Activated gamma-delta T cell treated with Interleukin-2 at 50 U/mL for 16 hours (primary cell): ENCODE measurements around the gene HTR3D.
A peak's percentile ranks its signal among the peaks of the same experiment; 100 is the strongest.
"Not testable (repeated sequence)": the region's sequence is repeated elsewhere in the genome, so short reads cannot be mapped to it uniquely, and the experiment has no call there.

Source experiments
- DNase-seq: peaks from one replicate; pipeline ENCODE4 v3.0.0-alpha.2; 2020

Gene HTR3D

DNA sequence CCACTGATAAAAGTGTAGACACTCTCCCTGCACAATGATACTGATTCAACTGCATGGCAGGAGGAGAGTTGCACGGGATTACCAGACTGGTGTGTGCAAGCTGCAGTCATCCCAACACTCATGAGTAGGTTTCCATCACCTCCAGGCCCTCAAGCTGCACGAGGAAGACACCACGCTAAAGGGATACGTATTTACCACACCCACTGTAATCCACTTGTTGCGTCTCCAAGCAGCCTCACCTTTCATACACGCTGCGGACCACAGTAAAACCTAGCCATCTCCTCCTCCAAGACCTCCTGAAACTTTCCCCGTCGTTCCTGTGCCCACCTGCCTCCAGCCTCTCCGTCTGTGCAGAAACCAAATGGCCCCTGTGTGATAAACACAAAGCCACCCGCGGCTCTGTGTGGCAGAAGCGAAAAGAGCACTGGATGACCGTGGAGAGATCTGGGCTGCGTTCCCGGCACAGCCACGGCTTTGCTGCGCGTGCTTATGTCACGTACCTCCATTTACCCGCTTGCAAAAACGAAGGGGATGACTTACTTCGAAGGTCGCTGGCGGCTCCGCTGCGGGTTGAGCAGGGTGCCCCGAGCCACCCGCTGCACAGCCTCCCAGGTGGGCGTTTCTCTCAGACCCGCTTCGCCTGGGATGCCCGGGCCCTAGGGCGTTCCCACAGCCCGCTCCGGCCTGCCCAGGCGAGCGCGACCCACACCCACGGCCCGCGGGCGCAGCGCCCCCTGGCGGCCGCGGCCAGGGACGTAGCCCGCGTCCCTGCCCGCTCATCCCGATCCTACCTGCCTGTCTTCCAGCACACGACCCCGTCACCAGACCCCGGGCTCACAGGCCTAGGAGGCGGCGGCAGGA is 14.5 kb upstream of the HTR3D start:
- DNase-seq: peak; percentile 32

GRCh38 chr3:184017672-184018423 is 13.7 kb upstream of the HTR3D start, which contains the start of gene ABCC5:
TSS of gene ABCC5 (minus strand) at chr3:184017884. CDS start at chr3:184014392, 3,492 bp downstream.
- DNase-seq: peak; percentile 75

DNA sequence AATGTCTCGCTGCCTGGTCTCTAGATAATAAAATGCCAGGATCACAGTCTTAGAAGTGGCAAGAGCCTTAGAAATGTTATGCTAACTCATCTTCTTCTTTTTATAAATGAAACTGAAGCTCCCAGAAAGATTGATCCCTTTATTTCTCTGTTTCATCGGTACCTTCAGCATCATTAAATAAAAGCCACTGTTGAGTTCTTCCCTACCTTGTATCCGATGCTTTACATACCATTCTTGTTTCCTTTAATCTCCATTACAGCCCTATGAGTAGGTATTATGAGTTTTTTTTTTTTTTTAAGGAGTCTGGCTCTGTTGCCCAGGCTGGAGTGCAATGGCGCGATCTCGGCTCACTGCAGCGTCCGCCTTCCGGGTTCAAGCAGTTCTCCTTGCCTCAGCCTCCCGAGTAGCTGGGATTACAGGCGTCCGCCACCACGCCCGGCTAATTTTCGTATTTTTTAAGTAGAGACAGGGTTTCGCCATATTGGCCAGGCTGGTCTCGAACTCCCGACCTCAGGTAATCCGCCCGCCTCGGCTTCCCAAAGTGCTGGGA is 13.0 kb upstream of the HTR3D start:
- no peak for DNase-seq

GRCh38 chr3:184022323-184022722 is 9.2 kb upstream of the HTR3D start:
- DNase-seq: no peak

DNA sequence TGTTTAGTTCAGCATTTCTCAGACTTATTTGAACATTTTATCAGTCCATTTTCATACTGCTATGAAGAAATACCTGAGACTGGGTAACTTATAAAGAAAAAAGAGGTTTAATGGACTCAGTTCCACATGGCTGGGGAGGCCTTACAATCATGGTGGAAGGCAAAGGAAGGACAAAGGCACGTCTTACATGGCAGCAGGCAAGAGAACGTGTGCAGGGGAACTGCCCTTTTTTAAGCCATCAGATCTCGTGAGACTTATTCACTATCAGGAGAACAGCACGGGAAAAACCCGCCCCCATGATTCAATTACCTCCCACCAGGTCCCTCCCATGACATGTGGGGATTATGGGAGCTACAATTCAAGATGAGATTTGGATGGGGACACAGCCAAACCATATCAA is 6.3 kb upstream of the HTR3D start:
- DNase-seq: not testable (repeated sequence)

DNA sequence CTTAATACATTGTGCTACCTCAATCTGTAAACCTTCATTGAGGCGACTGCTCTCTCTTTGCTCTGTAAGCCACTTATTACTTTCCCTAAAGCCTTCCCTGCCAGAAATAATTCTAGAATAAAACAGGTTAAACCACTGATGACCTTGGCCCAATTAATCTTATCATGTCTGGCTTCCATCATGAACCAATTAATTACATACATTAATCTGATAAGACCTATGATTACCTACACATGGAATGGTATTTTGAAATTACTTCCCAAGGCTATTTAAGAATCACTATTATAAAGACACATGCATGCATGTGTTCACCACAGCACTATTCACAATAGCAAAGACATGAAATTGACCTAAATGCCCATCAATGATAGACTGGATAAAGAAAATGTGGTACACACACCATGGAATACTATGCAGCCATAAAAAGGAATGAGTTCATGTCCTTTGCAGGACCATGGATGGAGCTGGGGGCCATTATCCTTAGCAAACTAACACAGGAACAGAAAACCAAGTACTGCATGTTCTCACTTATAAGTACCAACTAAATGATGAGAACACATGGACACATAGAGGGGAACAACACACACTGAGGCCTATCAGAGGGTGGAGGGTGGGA is 3.2 kb upstream of the HTR3D start:
- not testable (repeated sequence) for DNase-seq

DNA sequence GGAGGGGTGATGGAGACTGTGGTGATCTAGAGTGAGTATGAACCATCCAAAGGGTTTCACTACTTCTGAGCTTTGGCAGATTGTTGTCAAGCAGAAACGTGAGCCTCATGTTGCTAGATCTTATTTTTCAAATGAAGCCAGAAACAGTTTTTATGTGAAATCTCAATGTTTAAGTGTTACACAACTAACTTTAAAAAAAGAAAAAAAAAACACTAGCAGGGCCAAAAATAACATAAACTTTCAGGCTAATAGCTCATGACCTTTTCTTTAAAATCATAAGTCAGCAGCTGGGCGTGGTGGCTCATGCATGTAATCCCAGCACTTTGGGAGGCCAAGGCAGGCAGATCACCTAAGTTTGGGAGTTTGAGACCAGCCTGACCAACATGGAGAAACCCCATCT is 2.1 kb upstream of the HTR3D start:
- DNase-seq: no peak

GRCh38 chr3:184030536-184030935 is 1.0 kb upstream of the HTR3D start:
- DNase-seq: no peak

DNA sequence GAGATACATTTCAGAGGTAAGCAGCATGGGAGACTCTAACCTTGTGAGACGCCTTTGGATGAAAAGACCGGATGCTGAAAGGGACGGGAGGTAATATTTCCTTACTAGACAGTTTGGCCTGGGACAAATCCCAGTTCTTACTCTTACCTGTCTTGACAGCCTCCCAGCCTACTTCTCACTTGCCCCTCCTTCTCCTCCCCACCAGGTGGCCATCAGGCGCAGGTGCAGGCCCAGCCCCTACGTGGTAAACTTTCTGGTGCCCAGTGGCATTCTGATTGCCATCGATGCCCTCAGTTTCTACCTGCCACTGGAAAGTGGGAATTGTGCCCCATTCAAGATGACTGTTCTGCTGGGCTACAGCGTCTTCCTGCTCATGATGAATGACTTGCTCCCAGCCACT is 6.3 kb downstream of the HTR3D start:
- no peak for DNase-seq

- not testable (repeated sequence) for DNase-seq
Observed at GRCh38 chr3:184038307-184038706, 6.8 kb downstream of the HTR3D start.

GRCh38 chr3:184039414-184039813 is 7.9 kb downstream of the HTR3D start:
- no peak for DNase-seq

- no peak for DNase-seq
Observed at GRCh38 chr3:184040010-184040409, 8.5 kb downstream of the HTR3D start.

DNA sequence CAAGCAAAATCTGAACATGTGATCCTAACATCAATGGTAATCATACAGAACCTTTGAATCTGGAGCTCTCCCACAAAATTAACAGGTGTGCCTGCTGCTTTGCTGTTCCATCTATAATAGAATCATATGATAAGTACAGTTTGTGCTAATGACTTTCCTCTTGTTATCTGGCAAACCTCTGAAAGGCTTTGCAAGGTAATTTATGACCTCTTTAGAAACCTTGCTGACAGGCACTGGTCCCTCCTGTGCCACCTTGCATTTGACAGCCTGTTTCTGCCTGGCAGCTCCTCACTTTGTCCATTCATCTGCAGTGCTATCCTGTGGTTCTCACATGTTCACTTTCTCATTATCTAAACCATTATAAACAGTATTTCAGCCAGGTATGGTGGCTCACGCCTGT is 11.1 kb downstream of the HTR3D start:
- DNase-seq: no peak

- DNase-seq: no peak
Observed at GRCh38 chr3:184045995-184046394, 14.5 kb downstream of the HTR3D start.

- DNase-seq: no peak
Observed at GRCh38 chr3:184050217-184050847, 18.8 kb downstream of the HTR3D start.

DNA sequence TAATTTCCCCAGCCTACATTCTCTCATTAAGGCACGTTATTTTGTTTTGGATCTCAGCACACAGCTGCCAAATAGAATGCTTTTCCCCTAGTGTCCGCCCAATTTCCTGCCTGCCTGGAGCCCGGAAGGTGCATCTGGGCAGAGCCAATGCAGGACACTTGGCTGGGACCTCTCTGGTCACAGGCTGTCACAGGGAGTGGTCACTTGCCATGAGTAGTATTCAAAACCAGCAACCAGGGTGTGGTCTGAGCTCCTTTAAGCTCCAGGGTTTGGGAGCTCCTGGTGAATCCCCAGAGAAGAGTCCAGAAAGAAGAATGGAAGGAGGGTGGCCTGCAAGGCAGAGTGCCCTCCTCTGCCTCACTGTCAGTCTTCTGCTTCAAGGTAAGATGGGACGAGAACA is 21.2 kb downstream of the HTR3D start, which contains the start of gene HTR3C:
HTR3C (plus strand) TSS at position 281 of the 400 bp plus-strand sequence; CDS start at position 315, 34 bp downstream.
- no peak for DNase-seq

DNA sequence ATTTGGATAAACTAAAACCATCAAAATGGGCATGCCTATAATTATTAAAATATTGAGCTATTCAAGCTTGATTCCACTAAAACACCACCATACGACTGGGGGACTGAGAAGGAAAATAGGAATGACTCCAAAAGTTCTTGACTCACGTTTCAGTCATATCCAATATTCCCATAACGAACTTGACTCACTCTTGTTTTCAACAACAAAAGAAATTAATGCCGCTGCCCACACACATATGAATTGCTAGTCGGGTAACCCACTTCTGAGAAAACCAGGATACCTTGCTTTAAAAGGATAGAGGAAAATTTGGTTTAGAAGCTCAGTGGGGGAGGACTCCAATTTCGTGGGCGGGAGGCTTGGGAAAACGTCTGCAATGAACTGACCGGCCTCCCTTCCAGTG is 26.5 kb downstream of the HTR3D start:
- no peak for DNase-seq

- DNase-seq: no peak
Observed at GRCh38 chr3:184059424-184059823, 27.9 kb downstream of the HTR3D start.

- no peak for DNase-seq
Observed at GRCh38 chr3:184062637-184063036, 31.1 kb downstream of the HTR3D start.

- no peak for DNase-seq
Observed at GRCh38 chr3:184066211-184066610, 34.7 kb downstream of the HTR3D start.

DNA sequence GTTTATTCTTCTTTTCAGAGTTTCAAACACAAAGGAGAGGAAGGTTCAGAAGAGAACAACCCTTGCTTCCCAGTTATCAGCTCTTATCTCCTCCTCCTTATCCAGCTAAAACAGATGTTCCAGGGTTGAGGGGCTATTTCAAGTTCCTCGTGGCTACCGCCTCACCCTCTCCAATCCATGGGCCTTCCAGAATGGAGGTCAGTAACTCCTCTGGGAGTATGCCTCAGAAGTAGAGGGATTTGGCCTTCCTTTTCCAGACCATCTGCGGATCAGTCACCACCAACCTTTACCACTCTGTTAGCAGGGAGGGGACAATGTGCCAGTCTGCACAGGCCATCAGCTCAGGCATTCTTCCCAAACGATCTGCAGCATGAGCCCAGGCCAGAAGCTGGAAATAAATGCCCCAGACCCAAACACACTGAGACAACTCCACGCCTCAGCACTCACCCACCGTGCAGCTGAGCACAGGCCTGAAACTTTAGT is 36.1 kb downstream of the HTR3D start:
- DNase-seq: no peak

GRCh38 chr3:184068344-184068743 is 36.8 kb downstream of the HTR3D start:
- no peak for DNase-seq
